ENCODE results near the gene NT5DC2. TPM values are rescaled to one million over a fixed set of nuclear protein-coding genes. Genes with fewer than 3 reads are reported as not detected.

The NT5DC2 gene
- total and polyA plus RNA-seq, 10 of the 15 experiments (the other 5 are each of a cell fraction or from before 2014, with no cell fraction given) = 21.6 to 135 (median 66.8) TPM

- FAIRE-seq (no peak), DNase-seq (ENCODE audit: low read depth, low spot score) (no peak), ATAC-seq (no peak)
- Histone ChIP-seq H3K4me1 (ENCODE audit: control insufficient read depth, insufficient read depth, low read length) (no peaks in the 10 kb centered on the region), H3K27me3 (replicated peaks in 1 of 2; ENCODE audit: control insufficient read depth in 2 of 2, insufficient read depth in 2 of 2, low read length in 1 of 2) (no peaks in the 10 kb centered on the region), H3K4me2 (ENCODE audit: control insufficient read depth, insufficient read depth) (no peak overlapping the region), H3K36me3 (ENCODE audit: control insufficient read depth in 2 of 2, insufficient read depth in 2 of 2, low read length in 1 of 2) (peaks cover 6 to 30% of the 10 kb centered on the region in 2 experiments; a peak in 3 of 4 replicates), H3K27ac (ENCODE audit: control insufficient read depth, insufficient read depth) (no peak overlapping the region), H4K20me1 (ENCODE audit: control insufficient read depth, insufficient read depth) (no peaks in the 10 kb centered on the region), H2AFZ (ENCODE audit: control insufficient read depth, low read depth, low read length) (no peak overlapping the region), H3K4me3 (no peak overlapping the region), H3K9ac (ENCODE audit: control insufficient read depth, insufficient read depth, low read length) (no peak overlapping the region), H3K9me3 (replicated peaks; ENCODE audit: control insufficient read depth, insufficient read depth, low read length) (no peaks in the 10 kb centered on the region), H3K79me2 (ENCODE audit: control insufficient read depth, insufficient read depth, low read length) (no peaks in the 10 kb centered on the region)
- no peak for TF ChIP-seq ZNF207 (IDR thresholded peaks at IDR 0.05; ENCODE audit: borderline replicate concordance)
- TF ChIP-seq PAX5 (IDR thresholded peaks at IDR 0.05; ENCODE audit: borderline replicate concordance, low read depth, low read length) = no peak
- TF ChIP-seq POLR2A (IDR thresholded peaks at IDR 0.05; ENCODE audit: low read depth, low read length) = peak; percentile 28; the same call in 1 of the 2 replicates
- TF ChIP-seq POLR2AphosphoS5 (IDR thresholded peaks at IDR 0.05; ENCODE audit: low read length) = no peak
- intact Hi-C loops (cut with micrococcal nuclease; ENCODE audit: unreplicated experiment) (no loop called here), in situ Hi-C loops (cut with MboI) (no loop called here)
- SMC1A ChIA-PET (ENCODE audit: uncharacterized antibody, unreplicated experiment) = no interaction called here
- no TSS peak for BruUV-seq (replicated peaks)
- CTCF ChIA-PET = no interaction called here
- POLR2A ChIA-PET = no interaction called here
- RAD21 ChIA-PET (ENCODE audit: unreplicated experiment) = no interaction called here
- 85% methylated on average over 22 of the region's 22 CpGs for WGBS (ENCODE audit: insufficient coverage, insufficient replicate concordance, low lambda C conversion rate, missing lambda C conversion rate)
These were observed 43.4 kb downstream of the NT5DC2 start for GRCh38 chr3:52490035-52490938.

- H3K9me3 ChIP-seq (replicated peaks; ENCODE audit: control insufficient read depth, insufficient read depth, low read length) = no peaks in the 10 kb centered on the region
- ChIA-PET POLR2A (no interaction called here), SMC1A (ENCODE audit: uncharacterized antibody, unreplicated experiment) (no interaction called here), RAD21 (ENCODE audit: unreplicated experiment) (no interaction called here), CTCF (no interaction called here)
- DNase-seq (ENCODE audit: low read depth, low spot score) (no peak), ATAC-seq (no peak), FAIRE-seq (no peak)
- no peak overlapping the region for H3K27ac ChIP-seq (ENCODE audit: control insufficient read depth, insufficient read depth)
- no peaks in the 10 kb centered on the region for H3K79me2 ChIP-seq (ENCODE audit: control insufficient read depth, insufficient read depth, low read length)
- H3K4me1 ChIP-seq (ENCODE audit: control insufficient read depth, insufficient read depth, low read length) = no peaks in the 10 kb centered on the region
- no TSS peak for BruUV-seq (replicated peaks)
- H3K4me3 ChIP-seq = no peak overlapping the region
- no peak overlapping the region for H3K9ac ChIP-seq (ENCODE audit: control insufficient read depth, insufficient read depth, low read length)
- H2AFZ ChIP-seq (ENCODE audit: control insufficient read depth, low read depth, low read length) = no peak overlapping the region
- H3K36me3 ChIP-seq (ENCODE audit: control insufficient read depth in 2 of 2, insufficient read depth in 2 of 2, low read length in 1 of 2) = peaks cover 6 to 30% of the 10 kb centered on the region in 2 experiments; a peak in 3 of 4 replicates
- intact Hi-C loops (cut with micrococcal nuclease; ENCODE audit: unreplicated experiment) = no loop called here
- in situ Hi-C loops (cut with MboI) = no loop called here
- WGBS (ENCODE audit: insufficient coverage, insufficient replicate concordance, low lambda C conversion rate, missing lambda C conversion rate) = 95% methylated on average over 18 of the region's 18 CpGs
- H3K4me2 ChIP-seq (ENCODE audit: control insufficient read depth, insufficient read depth) = no peak overlapping the region
- no peaks in the 10 kb centered on the region for H3K27me3 ChIP-seq (replicated peaks in 1 of 2; ENCODE audit: control insufficient read depth in 2 of 2, insufficient read depth in 2 of 2, low read length in 1 of 2)
- no peaks in the 10 kb centered on the region for H4K20me1 ChIP-seq (ENCODE audit: control insufficient read depth, insufficient read depth)
- no peak for TF ChIP-seq TCF3 (IDR thresholded peaks at IDR 0.05; ENCODE audit: borderline replicate concordance, insufficient read depth, low read depth, low read length)
- no peak for TF ChIP-seq ATF2 (IDR thresholded peaks at IDR 0.05; ENCODE audit: low read length)
- TF ChIP-seq ZNF274 (IDR thresholded peaks at IDR 0.05; ENCODE audit: insufficient read depth, insufficient read length) = no peak
- no peak for TF ChIP-seq POLR2A (IDR thresholded peaks at IDR 0.05; ENCODE audit: low read depth, low read length)
- no peak for TF ChIP-seq SUZ12 (IDR thresholded peaks at IDR 0.05; ENCODE audit: unreplicated experiment)
- TF ChIP-seq POLR2AphosphoS2 (IDR thresholded peaks at IDR 0.05; ENCODE audit: low read depth, low read length) = no peak
- no peak for TF ChIP-seq ZNF24 (IDR thresholded peaks at IDR 0.05)
- no peak for TF ChIP-seq SRF (IDR thresholded peaks at IDR 0.05; ENCODE audit: low read depth in 2 of 2, low read length in 2 of 2)
- TF ChIP-seq MTA2 (IDR thresholded peaks at IDR 0.05; ENCODE audit: low read depth) = no peak
- no peak for TF ChIP-seq HSF1 (IDR thresholded peaks at IDR 0.05; ENCODE audit: low read depth, low read length)
- no peak for TF ChIP-seq ZNF622 (IDR thresholded peaks at IDR 0.05)
- no peak for TF ChIP-seq MEF2A (IDR thresholded peaks at IDR 0.05; ENCODE audit: insufficient read depth, low read depth, low read length)
- no peak for TF ChIP-seq DPF2 (IDR thresholded peaks at IDR 0.05)
These were observed 44.2 kb downstream of the NT5DC2 start for GRCh38 chr3:52489453-52489852.
